Measurements from ENCODE around the gene COL15A1.

COL15A1 gene

GRCh38 chr9:98977813-98978212, 34.1 kb downstream of the COL15A1 start:
- H3K4me3 ChIP-seq (ENCODE audit: low read depth, low read length): no peak overlapping the region
- no peak for TF ChIP-seq CTCF (IDR thresholded peaks at IDR 0.05; ENCODE audit: low read depth, low read length, missing control alignments)
- no peak for DNase-seq (ENCODE audit: low read depth)

GRCh38 chr9:98978231-98978681, 34.5 kb downstream of the COL15A1 start:
- TF ChIP-seq CTCF (IDR thresholded peaks at IDR 0.05; ENCODE audit: low read depth, low read length, missing control alignments): no peak
- no peak overlapping the region for H3K4me3 ChIP-seq (ENCODE audit: low read depth, low read length)
- DNase-seq (ENCODE audit: low read depth): no peak

- TF ChIP-seq CTCF (IDR thresholded peaks at IDR 0.05; ENCODE audit: low read depth, low read length, missing control alignments): no peak
- DNase-seq (ENCODE audit: low read depth): no peak
- H3K4me3 ChIP-seq (ENCODE audit: low read depth, low read length): no peak overlapping the region
Observed at GRCh38 chr9:98980291-98980690, 36.6 kb downstream of the COL15A1 start.

GRCh38 chr9:98983295-98984268, 39.9 kb downstream of the COL15A1 start:
- no peak for DNase-seq (ENCODE audit: low read depth)

GRCh38 chr9:98985596-98985995, 41.9 kb downstream of the COL15A1 start:
- no peak overlapping the region for H3K4me3 ChIP-seq (ENCODE audit: low read depth, low read length)
- no peak for TF ChIP-seq CTCF (IDR thresholded peaks at IDR 0.05; ENCODE audit: low read depth, low read length, missing control alignments)
- no peak for DNase-seq (ENCODE audit: low read depth)

More at GRCh38 chr9:98983295-98984268, 39.9 kb downstream of the COL15A1 start:
- H3K4me3 ChIP-seq (ENCODE audit: low read depth, low read length): no peak overlapping the region
- TF ChIP-seq CTCF (IDR thresholded peaks at IDR 0.05; ENCODE audit: low read depth, low read length, missing control alignments): no peak

DNA sequence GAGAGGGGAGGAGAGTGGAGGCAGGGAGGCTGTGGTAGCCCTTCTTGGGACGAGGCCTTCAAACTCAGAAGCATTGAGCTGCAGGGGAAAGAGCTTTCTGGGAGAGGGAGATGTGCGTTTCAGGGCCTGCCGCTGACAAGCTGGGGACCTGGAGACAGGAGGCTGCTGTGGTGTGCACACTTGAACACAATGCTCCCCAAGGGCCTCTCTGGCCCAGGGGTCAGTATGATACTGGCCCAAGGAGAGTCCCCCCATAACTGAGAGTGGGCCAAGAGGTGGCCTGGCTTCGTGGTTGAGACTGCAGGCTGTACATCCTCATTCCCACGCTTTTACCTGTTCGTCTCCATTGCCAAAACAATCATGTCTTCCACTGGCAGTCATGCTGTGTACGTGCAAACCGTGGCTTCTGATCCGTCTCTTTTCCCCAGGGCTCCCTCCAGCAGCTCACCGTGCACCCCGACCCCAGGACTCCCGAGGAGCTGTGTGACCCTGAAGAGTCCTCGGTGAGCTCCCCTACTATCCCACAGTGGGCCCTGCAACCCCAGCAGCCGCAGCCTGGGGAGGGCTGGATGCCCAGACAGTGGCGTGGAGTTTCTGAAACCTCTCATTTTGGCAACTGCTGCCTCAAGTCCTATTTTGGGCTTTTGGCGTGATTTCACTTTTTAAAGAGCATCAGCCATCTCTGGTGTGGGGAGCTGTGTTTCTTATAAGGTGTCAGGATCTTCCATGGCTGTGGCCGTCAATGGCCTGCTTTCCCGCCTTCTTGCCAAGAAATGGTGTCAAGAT, 43.4 kb downstream of the COL15A1 start:
- no peak for TF ChIP-seq CTCF (IDR thresholded peaks at IDR 0.05; ENCODE audit: low read depth, low read length, missing control alignments)
- DNase-seq (ENCODE audit: low read depth): no peak
- H3K4me3 ChIP-seq (ENCODE audit: low read depth, low read length): no peak overlapping the region

All from GM12864 (cell line).